Measurements from ENCODE around the gene GJA3. TPM values are rescaled to one million over a fixed set of nuclear protein-coding genes. Genes with fewer than 3 reads are reported as not detected.

GJA3 gene
- total and polyA plus RNA-seq, 2 of the 8 experiments (the other 6 are each of a cell fraction or from before 2014, with no cell fraction given) = 0.12 to 0.60 TPM

GRCh38 chr13:20175406-20175794 lies 14.5 kb upstream of the GJA3 start:
- H3K4ac ChIP-seq (replicated peaks; ENCODE audit: insufficient read length, low read depth, low read length) = no peak overlapping the region
- no peak overlapping the region for H3K4me2 ChIP-seq (ENCODE audit: insufficient read depth in 1 of 2, low read depth in 2 of 2, low read length in 2 of 2)
- H3K27ac ChIP-seq (ENCODE audit: low read depth, low read length) = no peak overlapping the region
- H3K9me3 ChIP-seq (ENCODE audit: insufficient read depth in 2 of 2, low read depth in 1 of 2, low read length in 1 of 2) = no peaks in the 10 kb centered on the region
- H3K36me3 ChIP-seq (ENCODE audit: control insufficient read depth in 2 of 4, insufficient read depth in 4 of 4, low read length in 3 of 4) = no peaks in the 10 kb centered on the region
- H4K91ac ChIP-seq (replicated peaks; ENCODE audit: insufficient read length, low read length) = no peak overlapping the region
- no peaks in the 10 kb centered on the region for H4K20me1 ChIP-seq (replicated peaks in 1 of 2; ENCODE audit: control insufficient read depth in 1 of 2, insufficient read depth in 2 of 2, low read length in 2 of 2)
- no peaks in the 10 kb centered on the region for H3K79me2 ChIP-seq (ENCODE audit: control insufficient read depth in 1 of 2, insufficient read depth in 2 of 2, low read length in 2 of 2)
- ChIA-PET CTCF (ENCODE audit: partially characterized antibody) (interaction anchor here (1.4 to 1.5 kb wide), 2 partner anchors 10 to 318 kb away, joined by 3 to 5 read pairs; no protein-coding TSS in a partner anchor), POLR2A (ENCODE audit: partially characterized antibody) (interaction anchor here (0.6 kb wide), 1 partner anchor 829 kb away, joined by 4 read pairs; no protein-coding TSS in a partner anchor)
- no peak overlapping the region for H2BK12ac ChIP-seq (ENCODE audit: low read depth, low read length)
- no peak overlapping the region for H2BK120ac ChIP-seq (replicated peaks; ENCODE audit: low read depth, low read length)
- H3K4me1 ChIP-seq (replicated peaks in 1 of 4; ENCODE audit: control insufficient read depth in 3 of 4, insufficient read depth in 4 of 4, low read length in 3 of 4) = peaks cover 0 to 7% (median 0%) of the 10 kb centered on the region in 4 experiments; a peak in 1 of 7 replicates
- H3K27me3 ChIP-seq (replicated peaks in 1 of 4; ENCODE audit: control insufficient read depth in 3 of 4, extremely low read depth in 1 of 4, insufficient read depth in 3 of 4, low read length in 3 of 4) = peaks cover 0 to 3% (median 0%) of the 10 kb centered on the region in 4 experiments; a peak in 1 of 7 replicates
- DNase-seq (ENCODE audit: low read depth in 1 of 2, low spot score in 2 of 2) (no peak), FAIRE-seq (no peak)
- no peak overlapping the region for H2AK5ac ChIP-seq (ENCODE audit: low read depth, low read length)
- no peaks in the 10 kb centered on the region for H3K79me1 ChIP-seq (ENCODE audit: low read depth, low read length)
- no peak overlapping the region for H3K56ac ChIP-seq (replicated peaks; ENCODE audit: insufficient read length, low read depth, low read length)
- H3K23me2 ChIP-seq (ENCODE audit: low read depth, low read length) = no peaks in the 10 kb centered on the region
- H3K23ac ChIP-seq (ENCODE audit: insufficient read length) = no peak overlapping the region
- 89% methylated on average over 3 of the region's 3 CpGs; no CpG with 5 or more reads in 1 of the 2 experiments for WGBS, 2 experiments (ENCODE audit: extremely low coverage in 1 of 2, insufficient coverage in 1 of 2, insufficient read length in 1 of 2, insufficient replicate concordance in 2 of 2, low coverage in 1 of 2, low lambda C conversion rate in 2 of 2, missing lambda C conversion rate in 1 of 2)
- H2BK5ac ChIP-seq (ENCODE audit: low read depth, low read length) = no peak overlapping the region
- no peak overlapping the region for H3K14ac ChIP-seq (ENCODE audit: insufficient read length)
- no peak overlapping the region for H2AFZ ChIP-seq (ENCODE audit: low read length)
- no peak overlapping the region for H3K9ac ChIP-seq (replicated peaks in 1 of 4; ENCODE audit: extremely low read depth in 1 of 4, low read depth in 3 of 4, low read length in 3 of 4)
- no peak overlapping the region for H3K18ac ChIP-seq (ENCODE audit: extremely low read depth, low read length)
- no peak overlapping the region for H4K5ac ChIP-seq (ENCODE audit: insufficient read length, low read depth, low read length)
- no peak overlapping the region for H2BK20ac ChIP-seq (ENCODE audit: low read length)
- no peak overlapping the region for H2BK15ac ChIP-seq (ENCODE audit: low read length)
- H4K8ac ChIP-seq (ENCODE audit: extremely low read depth, insufficient read depth, low read length) = no peak overlapping the region
- no peak overlapping the region for H3K4me3 ChIP-seq (ENCODE audit: extremely low read depth in 1 of 4, insufficient read depth in 2 of 4, low read depth in 3 of 4, low read length in 4 of 4)
- no peak for TF ChIP-seq KDM5A (IDR thresholded peaks at IDR 0.05; ENCODE audit: low read length)
- TF ChIP-seq KDM1A (IDR thresholded peaks at IDR 0.05; ENCODE audit: borderline replicate concordance, low read length) = no peak
- TF ChIP-seq KDM4A (IDR thresholded peaks at IDR 0.05; ENCODE audit: low read depth, low read length, severe bottlenecking) = no peak
- TF ChIP-seq TAF7 (optimal IDR thresholded peaks at IDR 0.05; ENCODE audit: borderline replicate concordance, low read depth, low read length) = no peak
- TF ChIP-seq USF2 (IDR thresholded peaks at IDR 0.05; ENCODE audit: low read length) = no peak
- TF ChIP-seq FOSL1 (IDR thresholded peaks at IDR 0.05; ENCODE audit: insufficient read depth, low read depth, low read length) = no peak
- TF ChIP-seq SIX5 (IDR thresholded peaks at IDR 0.05; ENCODE audit: low read depth, low read length) = no peak
- TF ChIP-seq SIRT6 (IDR thresholded peaks at IDR 0.05; ENCODE audit: low read length) = no peak
